Fibroblast of skin of abdomen (primary cell): ENCODE measurements around the gene FCGBP.
"Not testable (repeated sequence)": the region's sequence is repeated elsewhere in the genome, so short reads cannot be mapped to it uniquely, and the experiment has no call there.

ENCODE experiments used
- DNase-seq: peaks from one replicate; pipeline ENCODE4 v3.0.0-alpha.2; 2013

The FCGBP gene

GRCh38 chr19:39889872-39890754, 44.3 kb downstream of the FCGBP start:
- DNase-seq, result not testable (repeated sequence)

- DNase-seq, result not testable (repeated sequence)
Observed at GRCh38 chr19:39887456-39887951, 46.9 kb downstream of the FCGBP start.

DNA sequence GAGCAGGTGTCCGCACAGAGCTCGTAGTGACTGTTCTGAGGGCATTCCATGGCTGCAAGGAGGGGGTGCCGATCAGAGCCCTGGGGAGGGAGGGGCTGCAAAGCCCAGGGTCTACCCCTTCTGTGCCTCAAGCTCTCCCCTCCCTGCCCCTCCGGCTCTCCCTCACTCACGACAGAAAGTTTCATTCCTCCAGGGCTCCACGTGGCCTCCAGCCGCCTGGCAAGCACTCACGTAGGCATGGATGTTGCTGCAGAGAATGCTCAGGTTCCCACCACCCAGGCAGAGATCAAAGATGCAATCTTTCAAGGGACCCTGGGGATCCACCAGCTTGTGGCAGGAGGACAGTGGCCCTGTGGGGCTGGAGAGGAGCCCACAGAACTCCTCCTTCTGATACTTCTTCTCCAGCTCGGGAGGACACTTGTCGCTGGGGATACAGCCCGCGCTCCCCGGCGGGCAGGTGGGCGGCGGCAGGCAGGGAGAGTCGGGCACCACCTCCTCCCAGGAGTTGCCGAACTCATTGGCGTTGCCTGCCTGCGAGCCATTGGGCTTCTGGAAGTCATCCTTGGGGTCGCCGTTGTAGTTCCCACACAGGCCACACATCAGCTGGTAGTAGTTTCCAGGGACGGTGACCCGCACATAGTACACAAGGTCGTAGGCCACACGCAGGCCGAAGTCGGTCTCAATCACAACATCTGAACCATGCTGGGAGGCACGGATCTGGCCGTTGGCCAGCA, 48.4 kb downstream of the FCGBP start:
- DNase-seq, result not testable (repeated sequence)

- not testable (repeated sequence) for DNase-seq
Observed at GRCh38 chr19:39884721-39885120, 49.7 kb downstream of the FCGBP start.
